GM21737 (cell line): ENCODE data around the gene RNASEH1.
"Not testable (repeated sequence)": the region's sequence is repeated elsewhere in the genome, so short reads cannot be mapped to it uniquely, and the experiment has no call there.

Experiments used
- ATAC-seq: cut with Tn5 transposase; IDR thresholded peaks from one replicate; pipeline ENCODE4 v1.9.1; 2021; ENCODE audit warnings: mild to moderate bottlenecking, moderate library complexity; ENCODE audit not compliant: unreplicated experiment

RNASEH1 gene

DNA sequence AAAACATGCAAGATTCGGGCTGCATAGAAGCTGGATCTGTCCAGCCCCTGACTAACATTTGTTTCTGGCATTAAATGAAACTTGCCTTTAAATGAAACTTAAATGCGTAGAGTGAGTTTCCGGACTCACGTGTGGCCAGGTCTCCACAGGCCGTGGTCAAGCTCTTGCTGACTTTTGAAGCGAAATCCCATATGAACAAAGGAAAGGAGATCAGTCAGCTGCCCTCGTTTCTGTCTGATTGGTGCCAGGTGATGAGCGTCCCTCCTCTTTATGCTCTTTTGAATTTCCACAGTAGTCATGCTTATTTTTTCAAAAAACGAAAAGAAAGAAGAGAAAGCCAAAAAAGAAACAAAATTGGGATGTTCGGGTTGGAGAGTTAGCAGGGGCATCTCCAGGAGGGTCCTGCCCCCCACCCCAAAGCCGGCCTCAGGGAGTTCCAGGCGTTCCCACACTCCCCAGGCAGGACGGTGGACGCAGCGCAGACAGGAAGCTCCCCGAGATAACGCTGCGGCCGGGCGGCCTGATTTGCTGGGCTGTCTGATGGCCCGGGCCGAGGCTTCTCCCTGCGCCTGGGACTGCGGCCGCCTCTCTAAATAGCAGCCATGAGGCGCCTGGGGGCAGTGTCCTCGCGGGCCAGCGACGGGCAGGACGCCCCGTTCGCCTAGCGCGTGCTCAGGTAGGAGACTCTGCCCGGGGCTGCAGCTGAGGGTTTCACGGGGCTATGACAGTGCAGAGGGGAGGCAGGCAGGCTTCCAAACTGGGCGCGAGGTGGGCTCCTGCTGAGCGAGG is 36.6 kb upstream of the RNASEH1 start, which contains the start of gene COLEC11:
COLEC11 (plus strand) TSS at position 620 of the 789 bp plus-strand sequence. CDS start 9,229 bp downstream, outside the sequence.
- ATAC-seq = no peak

GRCh38 chr2:3589086-3589485 is 31.0 kb upstream of the RNASEH1 start:
- ATAC-seq = no peak

- no peak for ATAC-seq
These were observed 30.0 kb upstream of the RNASEH1 start for GRCh38 chr2:3588084-3588483.

DNA sequence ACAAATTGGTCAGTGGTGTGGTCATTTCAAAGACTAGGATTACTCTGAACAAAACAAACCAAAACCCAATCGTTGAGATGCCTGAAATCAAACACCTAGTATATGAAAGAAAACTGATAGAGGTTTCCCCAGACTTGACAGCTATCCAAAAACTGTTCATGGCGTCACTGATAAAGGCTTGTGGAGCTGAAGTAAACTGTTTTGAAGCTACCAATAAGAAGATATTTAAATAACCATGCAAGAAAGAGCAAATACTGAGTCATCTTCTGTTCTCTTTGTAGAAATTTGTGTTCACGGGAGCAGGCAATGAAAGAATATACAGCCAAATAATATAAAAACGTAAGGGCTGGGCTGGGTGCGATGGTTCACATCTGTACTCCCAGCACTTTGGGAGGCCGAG is 29.3 kb upstream of the RNASEH1 start:
- ATAC-seq = no peak

GRCh38 chr2:3587021-3587420 is 28.9 kb upstream of the RNASEH1 start:
- ATAC-seq = no peak

GRCh38 chr2:3586220-3586619 is 28.1 kb upstream of the RNASEH1 start:
- no peak for ATAC-seq

DNA sequence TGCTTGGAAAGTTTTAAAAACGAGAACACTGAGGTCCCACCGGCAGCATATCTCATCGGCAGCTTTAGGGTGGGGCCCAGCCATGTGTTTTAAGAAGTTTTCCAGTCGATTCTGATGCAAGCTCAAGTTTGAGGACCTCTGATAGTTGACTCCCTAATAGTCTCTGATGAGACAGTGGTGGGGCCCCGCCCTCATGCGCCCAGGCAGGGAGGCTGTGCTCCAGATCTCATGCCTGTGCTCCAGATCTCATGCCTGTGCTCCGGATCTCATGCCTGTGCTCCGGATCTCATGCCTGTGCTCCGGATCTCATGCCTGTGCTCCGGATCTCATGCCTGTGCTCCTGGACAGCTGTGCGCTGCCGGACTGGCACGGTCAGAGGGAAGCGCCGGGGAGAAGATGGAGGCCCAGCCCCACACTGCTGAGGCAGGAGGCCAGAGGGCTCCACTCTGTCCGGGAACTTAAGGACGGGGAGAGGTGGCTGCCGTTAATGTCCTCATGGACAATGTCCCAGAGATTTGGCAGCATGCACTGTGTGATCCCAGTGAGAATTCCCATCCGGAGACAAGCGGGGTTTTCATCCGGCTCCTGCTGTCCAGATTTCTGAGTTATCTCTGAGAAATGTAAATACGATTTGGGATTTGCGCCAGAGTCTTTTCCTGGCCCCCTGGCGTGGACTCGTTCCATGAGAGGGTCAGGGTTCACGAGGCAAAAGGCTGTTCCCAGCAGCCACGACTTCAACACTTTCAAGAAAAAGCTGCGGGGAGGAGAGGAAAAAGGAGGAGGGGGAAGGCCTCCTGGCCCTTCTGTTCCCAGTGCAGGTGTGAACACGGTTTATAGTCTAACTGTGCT is 27.4 kb upstream of the RNASEH1 start:
- no peak for ATAC-seq

DNA sequence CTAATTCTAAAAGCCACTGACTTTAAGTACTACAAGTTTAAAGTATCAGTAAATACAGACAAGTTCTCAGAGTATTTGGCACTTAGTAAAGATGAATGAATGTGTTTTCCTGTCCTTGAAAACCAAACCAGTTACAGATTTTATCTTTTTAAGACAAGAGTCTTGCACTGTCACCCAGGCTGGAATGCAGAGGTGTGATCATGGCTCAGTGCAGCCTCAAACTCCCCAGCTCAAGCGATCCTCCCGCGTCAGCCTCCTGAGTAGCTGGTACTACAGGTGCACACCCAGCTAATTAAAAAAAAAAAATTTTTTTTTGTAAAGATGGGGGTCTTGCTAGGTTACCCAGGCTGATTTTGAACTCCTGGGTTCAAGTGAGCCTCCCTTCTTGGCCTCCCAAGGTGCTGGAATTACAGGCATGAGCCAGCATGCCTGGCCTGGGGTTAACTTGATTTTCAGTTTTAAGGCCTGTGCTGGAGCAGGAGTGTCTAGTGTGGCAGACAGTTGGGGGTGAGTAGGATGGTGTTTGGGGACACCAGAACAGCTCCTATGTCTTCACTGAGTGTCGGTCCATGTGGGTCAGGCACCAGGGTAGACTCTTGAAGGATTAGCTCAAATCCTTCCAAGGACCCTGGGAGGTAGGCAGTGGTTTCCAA is 26.6 kb upstream of the RNASEH1 start:
- ATAC-seq = no peak

GRCh38 chr2:3584076-3584475 is 25.9 kb upstream of the RNASEH1 start:
- ATAC-seq = no peak

GRCh38 chr2:3581367-3582262 is 23.5 kb upstream of the RNASEH1 start:
- no peak for ATAC-seq

DNA sequence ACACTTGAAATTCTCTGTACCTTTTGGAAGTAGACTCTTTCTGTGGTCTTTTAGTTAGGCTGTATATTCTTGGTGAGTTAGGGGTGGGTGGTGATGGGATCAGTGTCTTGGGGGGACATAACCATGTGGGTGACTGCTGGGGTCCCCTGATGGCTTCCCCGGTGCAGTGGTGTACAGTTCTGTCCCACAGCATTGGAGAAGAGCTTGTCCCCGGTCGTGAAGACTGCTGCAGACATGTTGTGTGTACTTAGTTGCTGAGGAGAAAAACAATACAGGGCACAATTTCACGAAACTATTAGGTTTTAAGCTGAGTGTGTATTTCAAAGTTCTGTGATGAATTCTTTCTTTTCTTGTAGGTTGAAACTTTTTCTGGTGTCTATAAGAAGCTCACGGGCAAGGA is 22.3 kb upstream of the RNASEH1 start:
- ATAC-seq = no peak

GRCh38 chr2:3578987-3579386 is 20.9 kb upstream of the RNASEH1 start:
- ATAC-seq = no peak

DNA sequence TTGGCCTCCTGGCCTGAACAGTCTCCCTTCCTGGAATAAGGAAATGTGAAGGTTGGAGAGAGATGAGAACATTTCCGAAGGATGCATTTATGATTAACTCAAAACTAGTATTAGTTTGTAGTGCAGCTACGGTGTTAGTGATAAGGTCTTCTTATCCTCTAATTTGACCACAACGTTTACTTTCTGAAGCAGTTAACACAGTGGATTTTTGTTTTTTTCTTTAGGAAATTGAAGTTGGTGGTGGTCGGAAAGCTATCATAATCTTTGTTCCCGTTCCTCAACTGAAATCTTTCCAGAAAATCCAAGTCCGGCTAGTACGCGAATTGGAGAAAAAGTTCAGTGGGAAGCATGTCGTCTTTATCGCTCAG is 18.1 kb upstream of the RNASEH1 start:
- ATAC-seq = not testable (repeated sequence)

DNA sequence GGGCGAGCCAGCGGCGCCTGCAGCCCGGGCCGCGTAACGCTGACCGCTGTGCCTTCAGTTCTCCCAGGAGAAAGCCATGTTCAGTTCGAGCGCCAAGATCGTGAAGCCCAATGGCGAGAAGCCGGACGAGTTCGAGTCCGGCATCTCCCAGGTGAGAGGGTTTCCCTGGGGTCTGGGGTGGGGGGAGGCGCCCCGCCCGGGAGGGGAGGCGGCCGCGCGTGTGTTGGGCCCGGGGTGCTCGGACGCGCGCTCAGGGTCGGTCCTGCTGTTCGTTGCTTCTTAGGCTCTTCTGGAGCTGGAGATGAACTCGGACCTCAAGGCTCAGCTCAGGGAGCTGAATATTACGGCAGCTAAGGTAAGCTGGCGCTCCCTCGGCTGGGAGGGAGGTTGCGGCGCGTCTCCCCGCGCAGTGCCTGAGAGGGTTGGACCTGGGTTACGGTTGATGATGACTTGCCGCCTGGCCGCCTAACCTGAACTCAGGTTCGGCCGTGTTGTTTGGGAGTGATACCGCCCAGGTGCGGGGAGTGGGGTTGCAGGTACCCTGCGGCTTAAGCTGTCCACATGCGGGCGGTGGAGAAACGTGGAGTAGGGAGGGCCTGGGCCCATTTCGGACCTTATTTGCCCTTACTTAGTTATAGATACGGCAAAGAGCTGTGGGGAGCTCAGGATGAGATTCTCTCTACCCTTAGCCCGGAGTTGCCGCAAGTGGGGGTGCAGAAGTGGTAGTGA is 17.6 kb upstream of the RNASEH1 start:
- ATAC-seq = peak; percentile 25

GRCh38 chr2:3574155-3574554 is 16.0 kb upstream of the RNASEH1 start:
- no peak for ATAC-seq

DNA sequence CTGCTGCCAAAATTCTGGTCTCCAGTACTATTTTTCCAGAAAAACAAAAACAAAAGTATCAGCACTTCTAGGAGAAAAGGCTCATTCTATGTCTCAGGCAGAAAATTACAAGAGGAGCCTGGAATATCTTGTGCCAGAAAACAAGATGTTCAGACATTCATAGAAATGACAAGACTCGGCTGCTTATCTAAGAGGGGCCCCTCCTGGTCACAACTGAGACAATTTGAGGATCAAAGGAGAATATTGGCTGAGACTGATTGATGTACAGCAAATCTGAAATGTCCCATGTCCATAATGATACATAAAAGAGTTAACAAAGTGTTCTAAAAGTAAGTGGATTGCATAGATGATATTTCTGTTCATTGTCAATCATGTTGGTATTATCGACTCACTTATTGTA is 14.5 kb upstream of the RNASEH1 start:
- no peak for ATAC-seq

GRCh38 chr2:3571284-3571683 is 13.2 kb upstream of the RNASEH1 start:
- ATAC-seq = no peak

DNA sequence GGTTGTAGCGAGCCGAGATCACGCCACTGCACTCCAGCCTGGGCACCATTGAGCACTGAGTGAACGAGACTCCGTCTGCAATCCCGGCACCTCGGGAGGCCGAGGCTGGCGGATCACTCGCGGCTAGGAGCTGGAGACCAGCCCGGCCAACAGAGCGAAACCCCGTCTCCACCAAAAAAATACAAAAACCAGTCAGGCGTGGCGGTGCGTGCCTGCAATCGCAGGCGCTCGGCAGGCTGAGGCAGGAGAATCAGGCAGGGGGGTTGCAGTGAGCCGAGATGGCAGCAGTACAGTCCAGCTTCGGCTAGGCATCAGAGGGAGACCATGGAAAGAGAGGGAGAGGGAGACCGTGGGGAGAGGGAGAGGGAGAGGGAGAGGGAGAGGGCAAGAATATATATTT is 11.5 kb upstream of the RNASEH1 start:
- not testable (repeated sequence) for ATAC-seq

DNA sequence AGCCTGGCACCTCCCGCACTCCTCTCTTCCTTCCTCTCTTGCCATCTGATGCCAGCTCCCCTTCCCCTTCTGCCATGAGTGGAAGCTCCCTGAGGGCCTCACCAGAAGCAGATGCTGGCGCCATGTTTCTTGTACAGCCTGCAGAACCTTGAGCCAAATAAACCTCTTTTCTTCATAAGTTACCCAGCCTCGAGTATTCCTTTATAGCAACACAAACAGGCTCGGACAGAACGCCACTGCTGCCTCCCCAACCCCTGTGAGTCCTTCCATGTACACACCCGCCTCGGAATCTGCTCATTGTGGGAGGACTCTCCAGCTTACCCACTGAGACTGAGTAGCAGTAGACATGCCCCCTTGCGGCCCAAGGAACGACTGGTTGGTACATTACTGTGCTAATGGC is 8.7 kb upstream of the RNASEH1 start:
- ATAC-seq = no peak

GRCh38 chr2:3565117-3565516 is 7.0 kb upstream of the RNASEH1 start:
- ATAC-seq = no peak
